GM12892 (cell line): ENCODE results near the gene UFD1.
A peak's percentile ranks its signal among the peaks of the same experiment; 100 is the strongest.
"Not testable (repeated sequence)": the region's sequence is repeated elsewhere in the genome, so short reads cannot be mapped to it uniquely, and the experiment has no call there.

Source experiments
- DNase-seq: peaks from one replicate; pipeline ENCODE4 v3.0.0; 2011; ENCODE audit not compliant: insufficient read length
- FAIRE-seq: peaks from 2 replicates; lab custom pipeline; 2011; peaks lifted over from hg19 to GRCh38; lab: Jason Lieb, UNC
- POLR2A ChIP-seq: IDR thresholded peaks from 2 replicates; pipeline ENCODE4 v1.6.1; 2011; ENCODE audit warnings: low read depth, low read length, control low read depth
- POLR2AphosphoS5 ChIP-seq: IDR thresholded peaks from 2 replicates; pipeline ENCODE4 v1.6.1; 2011; ENCODE audit warnings: low read depth, low read length, control low read depth
- TAF1 ChIP-seq: IDR thresholded peaks from 2 replicates; pipeline ENCODE4 v1.6.1; 2011; ENCODE audit warnings: low read depth, mild to moderate bottlenecking, control low read depth, low read length, borderline replicate concordance

The UFD1 gene

DNA sequence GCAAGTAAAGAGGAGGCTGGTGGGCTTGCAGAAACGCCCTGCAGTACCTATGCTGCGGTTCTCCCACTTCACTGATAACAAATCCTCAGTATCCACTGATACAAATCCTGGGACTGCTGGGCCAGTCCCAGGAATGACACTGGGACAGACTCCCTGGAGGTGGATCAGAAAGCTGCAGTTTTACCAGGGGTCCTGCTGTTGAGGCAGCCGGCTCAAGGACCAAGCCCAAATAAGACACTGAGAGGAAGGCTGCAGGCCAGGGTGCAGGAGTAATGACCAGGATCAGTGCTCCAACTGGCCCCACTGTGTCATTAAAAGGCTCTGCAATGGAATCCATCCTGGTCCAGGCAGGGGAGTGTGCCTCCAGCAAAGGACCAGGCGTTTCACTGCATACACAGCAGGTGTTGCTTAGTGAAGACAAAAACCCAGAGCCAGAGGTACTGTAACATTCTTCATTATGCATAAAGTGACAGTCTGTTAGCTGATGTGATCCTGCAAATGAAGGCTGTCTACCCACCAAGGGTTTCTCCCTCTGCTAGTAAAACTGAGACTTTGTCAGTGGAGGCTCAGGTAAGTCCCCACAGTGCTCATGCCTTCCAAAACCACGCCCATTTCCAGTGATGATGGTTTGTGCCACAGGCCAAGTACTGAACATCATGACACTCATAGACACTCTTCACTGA lies 30.1 kb downstream of the UFD1 start:
- FAIRE-seq, result peak; percentile 73
- TF ChIP-seq POLR2AphosphoS5 (no peak), POLR2A (0 out of 2 replicates have a peak, but pooled peaks have one; percentile 15)
- no peak for DNase-seq

DNA sequence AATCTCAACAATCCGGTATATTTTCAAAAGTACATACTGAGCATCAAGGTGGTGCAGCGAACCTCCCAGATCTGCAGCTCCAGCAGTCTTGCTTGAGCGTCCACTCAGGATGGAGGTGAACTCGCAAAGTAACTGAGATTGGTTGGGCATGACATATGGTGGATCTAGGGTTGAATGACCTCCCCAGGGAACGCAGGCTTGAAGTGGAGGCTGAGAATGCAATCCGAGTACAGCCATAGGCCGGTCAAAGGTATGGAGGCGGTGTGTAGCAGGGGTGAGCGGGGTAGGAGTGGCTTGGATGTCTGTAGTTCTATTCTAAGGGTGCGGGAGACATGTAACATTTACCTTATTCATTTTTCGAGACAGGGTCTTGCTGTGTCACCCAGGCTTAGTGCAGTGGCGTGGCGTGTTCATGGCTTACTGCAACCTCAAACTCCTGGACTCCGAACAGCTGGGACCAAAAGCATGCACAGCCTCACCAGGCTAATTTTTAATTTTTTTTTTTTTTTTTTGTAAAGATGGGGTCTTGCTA lies 30.9 kb downstream of the UFD1 start:
- no peak for FAIRE-seq
- peak; percentile 53 for DNase-seq
- TF ChIP-seq POLR2A (no peak; the same call in 1 of the 2 replicates), POLR2AphosphoS5 (peak; percentile 63; the same call in 1 of the 2 replicates)

DNA sequence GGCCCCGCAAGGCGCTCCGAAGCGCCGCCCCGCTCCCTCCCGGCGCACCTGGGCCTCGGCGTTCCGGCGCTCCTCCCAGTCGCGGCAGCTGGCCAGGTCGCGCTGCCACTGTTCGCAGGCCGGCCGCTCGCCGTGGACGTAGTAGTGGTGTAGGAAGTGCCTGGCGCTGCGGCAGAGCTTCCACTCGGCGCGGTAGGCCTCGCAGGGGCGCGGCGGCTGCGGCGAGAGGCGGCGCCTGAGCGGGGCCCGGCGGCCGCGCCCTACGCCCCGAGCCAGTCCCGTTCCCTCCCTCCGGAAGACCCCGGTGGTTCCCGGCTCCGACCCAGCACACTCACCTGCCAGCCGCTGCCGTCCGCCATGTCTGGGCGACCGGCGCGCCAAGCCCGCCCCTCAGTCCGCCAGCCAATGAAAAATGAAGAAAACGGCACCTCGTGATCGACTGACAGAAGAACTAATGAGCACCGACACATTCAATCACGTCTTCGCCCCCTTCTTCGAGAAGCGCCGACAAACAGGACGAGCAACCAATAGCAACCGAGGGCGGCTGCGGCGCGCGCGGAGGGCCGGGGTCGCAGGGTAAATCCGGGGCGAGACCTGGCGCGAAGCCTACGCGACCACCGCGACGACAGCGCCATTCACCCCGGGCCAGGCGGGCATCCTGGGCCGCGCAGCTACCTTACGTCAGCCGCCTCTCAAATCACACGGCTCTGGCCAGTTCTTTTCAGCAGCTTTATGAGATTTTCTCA lies 31.5 kb downstream of the UFD1 start, which contains the start of gene C22orf39:
C22orf39 (minus strand) TSS at position 382 of the 746 bp plus-strand sequence; CDS start at position 359, 23 bp downstream.
- FAIRE-seq (peak; percentile 94), DNase-seq (peak; percentile 91)
- TF ChIP-seq POLR2AphosphoS5 (no peak), POLR2A (peak; percentile 78; the same call in 1 of the 2 replicates), TAF1 (peak; percentile 83)

DNA sequence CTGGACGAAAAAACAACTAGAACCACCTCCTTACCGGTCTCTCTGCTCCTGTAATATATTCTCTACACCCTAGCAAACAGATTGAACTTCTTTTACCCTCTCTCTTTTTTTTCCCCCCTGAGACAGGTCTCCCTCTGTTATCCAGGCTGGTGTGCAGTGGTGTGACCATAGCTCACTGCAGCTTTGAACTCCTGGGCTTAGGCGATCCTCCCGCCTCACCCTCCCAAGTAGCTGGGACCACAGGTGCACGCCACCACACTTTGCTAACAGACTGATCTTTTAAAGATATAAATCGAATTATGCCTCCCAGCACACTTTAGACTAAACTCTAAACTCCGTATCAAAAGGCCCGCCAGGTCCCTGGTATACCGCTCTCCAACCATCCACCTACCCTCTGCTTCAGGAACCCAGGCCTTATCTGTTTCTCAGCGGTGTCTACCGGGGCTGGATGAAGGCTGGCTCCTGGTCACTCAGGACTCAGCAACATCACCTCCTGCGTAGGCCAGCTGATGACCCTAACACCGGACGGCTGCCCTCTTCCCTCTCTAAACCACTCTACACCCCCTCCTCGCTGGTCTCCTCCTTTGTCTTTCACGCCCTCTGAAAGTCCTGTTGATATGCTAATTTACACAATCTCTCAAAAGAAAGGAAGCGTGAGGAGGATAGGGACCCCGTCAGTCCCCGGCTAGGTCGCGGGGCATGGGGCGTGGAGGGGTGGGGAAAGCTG lies 32.2 kb downstream of the UFD1 start:
- FAIRE-seq, result no peak
- TF ChIP-seq POLR2AphosphoS5 (no peak), TAF1 (no peak), POLR2A (no peak)
- no peak for DNase-seq

DNA sequence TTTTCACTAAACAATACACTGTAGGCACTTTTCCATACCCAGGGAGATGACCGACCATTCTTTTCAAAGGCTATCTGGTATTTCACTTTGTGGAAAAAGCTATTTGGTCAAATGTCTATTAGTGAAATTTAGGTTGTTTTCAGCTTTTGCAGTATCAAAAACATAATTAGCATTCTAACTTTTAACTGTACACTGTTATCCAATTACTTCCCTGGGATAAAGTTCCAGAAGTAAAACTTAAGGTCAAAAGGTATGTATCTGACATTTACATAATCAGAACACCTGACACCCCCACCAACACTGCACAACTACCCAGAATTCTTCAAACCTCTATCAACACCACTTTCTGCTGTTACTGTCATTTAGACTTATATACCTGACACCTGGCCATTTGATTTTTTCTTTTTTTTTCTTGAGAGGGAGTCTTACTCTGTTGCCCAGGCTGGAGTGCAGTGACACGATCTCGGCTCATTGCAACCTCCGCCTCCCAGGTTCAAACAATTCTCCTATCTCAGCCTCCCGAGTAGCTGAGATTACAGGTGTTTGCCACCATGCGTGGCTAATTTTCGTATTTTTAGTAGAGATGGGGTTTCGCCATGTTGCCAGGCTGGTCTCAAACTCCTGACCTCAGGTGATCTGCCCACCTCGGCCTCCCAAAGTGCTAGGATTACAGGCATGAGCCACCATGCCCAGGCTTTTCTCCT lies 33.6 kb downstream of the UFD1 start:
- not testable (repeated sequence) for FAIRE-seq, DNase-seq

DNA sequence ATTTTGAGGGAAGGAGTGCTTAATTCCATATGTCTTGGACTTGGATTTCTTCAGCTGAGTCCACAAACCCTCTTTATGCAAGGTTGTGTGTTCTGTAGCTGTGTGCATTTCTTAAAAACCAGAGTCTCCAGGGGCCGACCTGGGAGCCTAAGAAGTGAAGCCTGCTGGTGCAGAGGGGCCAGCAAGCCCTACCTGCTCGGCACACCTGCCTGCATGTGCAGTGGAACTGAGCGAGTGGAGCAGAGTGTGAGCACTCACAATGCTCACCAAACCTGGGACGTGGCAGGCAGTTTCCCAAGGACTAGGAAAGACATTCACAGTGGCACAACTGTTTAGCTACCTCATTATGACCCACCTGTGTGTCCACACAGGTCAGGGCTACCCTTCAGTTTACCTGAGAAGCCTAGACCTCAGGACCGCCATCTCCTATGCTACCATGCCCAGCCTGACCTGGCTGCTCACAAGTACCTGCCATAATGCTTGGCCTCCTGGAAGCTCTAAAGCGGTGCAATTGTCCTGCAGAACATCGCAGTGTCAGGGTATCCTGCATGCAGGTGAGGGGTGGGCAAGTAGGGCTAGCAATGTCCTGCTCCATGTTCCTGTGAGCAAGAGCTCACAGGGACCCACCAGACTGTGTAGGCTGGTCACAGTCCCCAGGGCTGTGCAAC lies 35.3 kb downstream of the UFD1 start:
- TF ChIP-seq TAF1, result no peak
- peak; percentile 33; the same call in 1 of the 2 replicates for TF ChIP-seq POLR2AphosphoS5
- FAIRE-seq, result no peak
- no peak for DNase-seq

DNA sequence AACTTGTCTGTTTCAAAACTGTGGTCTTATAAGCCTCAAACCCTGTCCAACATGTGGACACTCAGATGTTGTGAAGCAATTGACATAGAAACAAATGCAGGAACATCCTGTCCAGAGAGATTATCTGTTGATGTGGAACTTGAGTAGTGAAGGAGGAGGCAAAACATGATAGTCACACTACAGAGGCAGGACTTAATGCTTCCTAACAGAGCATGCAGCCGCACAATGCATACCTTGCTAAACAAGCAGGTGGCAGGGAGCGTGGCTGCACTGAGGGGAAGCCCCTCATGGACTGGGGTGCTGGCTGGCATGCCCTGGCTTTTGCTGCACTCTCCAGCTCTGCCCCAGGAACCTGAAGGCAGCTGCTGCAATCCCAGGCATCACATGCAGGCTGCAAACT lies 36.8 kb downstream of the UFD1 start:
- FAIRE-seq, result no peak
- DNase-seq, result no peak
- TF ChIP-seq POLR2AphosphoS5 (no peak), POLR2A (no peak), TAF1 (no peak)

DNA sequence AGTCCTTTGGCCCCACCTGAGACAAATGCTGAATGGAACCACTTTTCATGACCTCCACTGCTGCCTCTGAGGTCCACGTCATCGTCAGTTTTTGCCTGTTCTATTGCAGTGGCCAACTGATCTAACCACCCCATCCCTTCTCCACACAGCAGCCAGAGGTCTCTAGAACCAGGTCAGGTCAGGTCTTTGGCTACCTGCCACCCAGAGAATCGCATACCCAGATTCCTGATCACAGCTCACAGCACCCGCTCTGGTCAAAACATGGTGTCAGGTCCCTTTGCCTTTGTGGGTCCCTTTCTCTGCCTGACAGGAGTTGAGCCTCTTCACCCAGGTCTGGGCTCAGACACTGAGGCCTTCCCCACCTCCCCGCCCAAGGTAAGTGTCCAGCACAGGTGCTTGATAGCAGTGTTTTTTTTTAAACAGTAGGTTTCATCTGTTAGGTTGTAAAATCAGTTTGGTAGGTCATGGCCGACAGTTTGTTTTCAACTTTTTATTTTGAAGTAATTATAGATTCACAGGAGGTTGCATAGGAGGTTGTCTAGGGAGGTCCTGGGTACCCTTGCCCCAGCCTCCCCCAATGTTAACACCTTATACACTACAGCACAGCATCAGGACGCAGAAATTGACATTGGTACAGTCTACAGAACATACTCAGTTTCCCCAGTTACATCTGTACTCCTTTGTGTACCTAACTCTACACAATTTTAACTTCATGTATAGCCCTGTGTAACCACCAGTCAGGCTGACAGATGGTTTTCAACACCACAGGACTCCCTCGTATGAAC lies 38.4 kb downstream of the UFD1 start:
- FAIRE-seq (no peak), DNase-seq (no peak)
- no peak; the same call in 1 of the 2 replicates for TF ChIP-seq POLR2AphosphoS5
- no peak for TF ChIP-seq TAF1
- TF ChIP-seq POLR2A, result no peak

DNA sequence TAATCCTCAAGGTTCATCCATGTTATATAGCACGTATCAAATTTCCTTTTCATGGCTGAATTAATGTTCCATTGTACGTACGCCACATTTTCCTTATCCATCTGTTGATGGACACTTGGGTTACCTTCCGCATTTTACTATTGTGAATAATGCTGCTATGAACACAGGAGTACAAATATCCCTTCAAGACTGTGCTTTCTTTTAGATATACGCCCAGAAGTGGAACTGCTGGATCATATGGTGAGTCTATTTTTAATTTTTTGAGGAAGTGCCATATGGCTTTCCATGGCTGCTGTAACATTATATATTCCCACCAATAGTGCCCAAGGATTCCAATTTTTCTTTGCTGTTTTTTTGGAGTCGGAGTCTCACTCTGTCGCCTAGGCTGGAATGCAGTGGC lies 40.7 kb downstream of the UFD1 start:
- DNase-seq, result no peak
- no peak for FAIRE-seq
- no peak for TF ChIP-seq POLR2AphosphoS5
- 0 out of 2 replicates have a peak, but pooled peaks have one; percentile 29 for TF ChIP-seq POLR2A

DNA sequence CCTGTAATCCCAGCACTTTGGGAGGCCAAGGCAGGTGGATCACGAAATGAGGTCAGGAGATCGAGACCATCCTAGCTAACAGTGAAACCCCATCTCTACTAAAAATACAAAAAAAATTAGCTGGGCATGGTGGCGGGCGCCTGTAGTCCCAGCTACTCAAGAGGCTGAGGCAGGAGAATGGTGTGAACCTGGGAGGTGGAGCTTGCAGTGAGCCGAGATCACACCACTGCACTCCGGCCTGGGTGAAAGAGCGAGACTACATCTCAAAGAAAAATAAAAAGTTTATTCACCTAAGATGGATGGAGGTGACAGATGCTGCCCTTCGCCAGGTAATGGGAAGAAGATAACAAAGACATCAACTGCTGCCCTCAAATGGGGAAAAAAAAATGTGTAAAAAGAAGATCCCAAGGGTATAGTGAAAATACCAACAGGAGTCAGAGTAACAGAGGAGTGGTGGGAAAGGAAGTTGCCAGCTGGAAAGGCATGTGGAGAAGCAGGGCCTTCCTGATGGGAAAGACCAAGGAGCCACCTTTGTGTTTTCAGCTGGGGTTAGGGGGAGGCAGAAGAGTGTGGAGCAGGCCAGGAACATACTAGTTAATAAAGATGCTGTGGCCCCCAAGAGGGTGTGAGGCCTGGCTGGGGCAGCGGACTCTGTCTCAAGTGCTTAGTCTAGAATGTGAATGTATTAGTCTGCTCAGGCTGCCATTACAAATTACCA lies 42.4 kb downstream of the UFD1 start:
- not testable (repeated sequence) for DNase-seq, FAIRE-seq
